Hepatocyte (in vitro differentiated cells): ENCODE results near the gene SLC26A1. TPM values are rescaled to one million over a fixed set of nuclear protein-coding genes. Genes with fewer than 3 reads are reported as not detected.

Experiments
- DNase-seq: peaks from one replicate; pipeline ENCODE4 v3.0.0-alpha.2; 2016; ENCODE audit warnings: low spot score
- H2AFZ ChIP-seq: fragments of 200-600 bp; sonication (generic); 2 replicates; pipeline ENCODE4 v1.6.0; 2016; ENCODE audit warnings: antibody characterized with exemption, mild to moderate bottlenecking
- H3K27ac ChIP-seq: fragments of 200-600 bp; sonication (generic); 2 replicates; pipeline ENCODE4 v1.5.1; 2016; ENCODE audit warnings: mild to moderate bottlenecking
- H3K27me3 ChIP-seq: fragments of 200-600 bp; sonication (generic); 2 replicates; pipeline ENCODE4 v1.6.1; 2016
- H3K36me3 ChIP-seq: fragments of 200-600 bp; sonication (generic); replicated peaks from 2 replicates; pipeline ENCODE4 v1.5.1; 2016; ENCODE audit warnings: low read depth; ENCODE audit not compliant: insufficient read depth
- H3K4me1 ChIP-seq: fragments of 200-600 bp; sonication (generic); 2 replicates; pipeline ENCODE4 v1.5.1; 2016; ENCODE audit warnings: mild to moderate bottlenecking, moderate library complexity; ENCODE audit not compliant: insufficient read depth
- H3K4me2 ChIP-seq: fragments of 200-600 bp; sonication (generic); 2 replicates; pipeline ENCODE4 v1.6.0; 2016
- H3K4me3 ChIP-seq: fragments of 200-600 bp; sonication (generic); 2 replicates; pipeline ENCODE4 v1.5.1; 2016; ENCODE audit warnings: mild to moderate bottlenecking
- H3K79me2 ChIP-seq: fragments of 200-600 bp; sonication (generic); 2 replicates; pipeline ENCODE4 v1.6.0; 2017; ENCODE audit warnings: mild to moderate bottlenecking
- H3K9me2 ChIP-seq: fragments of 200-600 bp; sonication (generic); replicated peaks from 2 replicates; pipeline ENCODE4 v1.6.0; 2017; ENCODE audit warnings: mild to moderate bottlenecking; ENCODE audit not compliant: insufficient read depth
- H3K9me3 ChIP-seq: fragments of 200-600 bp; sonication (generic); 2 replicates; pipeline ENCODE4 v1.5.1; 2016; ENCODE audit warnings: low read depth, mild to moderate bottlenecking
- H4K20me1 ChIP-seq: fragments of 200-600 bp; sonication (generic); 2 replicates; pipeline ENCODE4 v1.6.0; 2016; ENCODE audit warnings: mild to moderate bottlenecking; ENCODE audit not compliant: insufficient read depth, poor library complexity, severe bottlenecking
- EZH2 ChIP-seq: fragments of 200-600 bp; sonication (generic); IDR thresholded peaks from 2 replicates; pipeline ENCODE4 v1.6.1; 2016; ENCODE audit warnings: antibody characterized with exemption, mild to moderate bottlenecking, borderline replicate concordance
- EZH2phosphoT487 ChIP-seq: fragments of 200-600 bp; sonication (generic); IDR thresholded peaks from one replicate; pipeline ENCODE4 v1.6.1; 2018; ENCODE audit warnings: antibody characterized with exemption, mild to moderate bottlenecking, low read depth, moderate library complexity; ENCODE audit not compliant: unreplicated experiment, severe bottlenecking
- WGBS: methylation state at CpG from one replicate; pipeline ENCODE4 v1.1.6; 2016; ENCODE audit warnings: low lambda C conversion rate; ENCODE audit errors: missing lambda C conversion rate; 5-methylcytosine and 5-hydroxymethylcytosine counted together
- polyA plus RNA-seq: library from polyadenylated mRNA; unstranded; fragments of >200 nt; fragmentation: Nextera tagmentation; extraction: Ambion mirVana; gene quantifications from 2 replicates; pipeline ENCODE4 v1.2.1, GENCODE V29; 2016
- total RNA-seq: library from RNA; depleted of rRNA; stranded (reverse); fragments of >200 nt; gene quantifications from 2 replicates; pipeline ENCODE4 v1.2.3, GENCODE V29; 2014
- TF ChIP-seq, protein P1 (sequence below): fragments of 200-600 bp; sonication (generic); IDR thresholded peaks from 2 replicates; pipeline ENCODE4 v1.5.1; 2016; ENCODE audit warnings: antibody characterized with exemption, mild to moderate bottlenecking; ENCODE audit not compliant: poor library complexity

The SLC26A1 gene
- total and polyA plus RNA-seq, 2 experiments from 2014 or later: 9.0 to 12.6 TPM

DNA sequence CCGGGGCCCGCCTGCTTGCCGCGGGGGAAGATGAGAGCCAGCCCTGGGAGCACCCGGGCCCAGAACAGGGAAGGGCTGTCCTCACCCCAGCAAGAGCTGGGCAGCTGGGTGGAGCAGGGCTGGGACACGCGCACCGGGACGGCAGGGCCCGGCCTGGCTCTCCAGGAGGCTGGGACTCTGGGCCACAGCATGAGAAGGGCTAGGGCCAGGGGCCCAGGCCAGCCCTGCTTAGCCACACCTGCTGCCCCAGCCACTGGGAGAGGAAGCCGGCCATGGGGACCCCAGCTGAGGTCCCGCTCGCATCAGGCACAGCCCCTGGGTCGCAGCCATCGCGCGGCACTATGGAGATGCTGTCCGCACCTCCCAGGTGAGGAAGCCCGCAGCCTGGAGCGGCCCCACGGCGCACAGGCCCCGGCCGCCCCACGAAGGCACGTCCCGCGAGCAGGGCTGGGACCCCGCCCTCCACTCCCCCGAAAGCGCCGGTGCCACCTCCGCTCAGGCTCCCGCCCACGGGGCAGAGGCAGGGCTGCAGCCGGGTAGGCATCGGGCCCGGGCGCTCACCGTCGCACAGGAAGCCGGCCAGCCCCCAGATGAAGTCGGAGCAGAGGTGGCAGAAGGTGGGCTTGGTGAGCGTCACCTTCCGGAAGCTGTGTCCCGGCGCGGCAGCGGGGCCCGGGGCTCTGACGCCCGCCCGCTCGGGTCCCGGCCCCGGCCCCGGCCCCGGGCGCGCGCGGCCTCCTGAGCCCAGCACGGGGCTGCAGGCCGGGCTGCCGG lies 20.4 kb downstream of the SLC26A1 start:
- H3K4me3 ChIP-seq: peak overlapping the region; percentile 89
- H3K4me2 ChIP-seq: peak overlapping the region; percentile 99
- no peaks in the 10 kb centered on the region for H3K36me3 ChIP-seq
- peaks cover 15% of the 10 kb centered on the region for H3K4me1 ChIP-seq
- H2AFZ ChIP-seq: no peak overlapping the region
- peaks cover 13% of the 10 kb centered on the region for H3K79me2 ChIP-seq
- TF ChIP-seq EZH2 (no peak), EZH2phosphoT487 (no peak)
- TF ChIP-seq, protein P1, sequence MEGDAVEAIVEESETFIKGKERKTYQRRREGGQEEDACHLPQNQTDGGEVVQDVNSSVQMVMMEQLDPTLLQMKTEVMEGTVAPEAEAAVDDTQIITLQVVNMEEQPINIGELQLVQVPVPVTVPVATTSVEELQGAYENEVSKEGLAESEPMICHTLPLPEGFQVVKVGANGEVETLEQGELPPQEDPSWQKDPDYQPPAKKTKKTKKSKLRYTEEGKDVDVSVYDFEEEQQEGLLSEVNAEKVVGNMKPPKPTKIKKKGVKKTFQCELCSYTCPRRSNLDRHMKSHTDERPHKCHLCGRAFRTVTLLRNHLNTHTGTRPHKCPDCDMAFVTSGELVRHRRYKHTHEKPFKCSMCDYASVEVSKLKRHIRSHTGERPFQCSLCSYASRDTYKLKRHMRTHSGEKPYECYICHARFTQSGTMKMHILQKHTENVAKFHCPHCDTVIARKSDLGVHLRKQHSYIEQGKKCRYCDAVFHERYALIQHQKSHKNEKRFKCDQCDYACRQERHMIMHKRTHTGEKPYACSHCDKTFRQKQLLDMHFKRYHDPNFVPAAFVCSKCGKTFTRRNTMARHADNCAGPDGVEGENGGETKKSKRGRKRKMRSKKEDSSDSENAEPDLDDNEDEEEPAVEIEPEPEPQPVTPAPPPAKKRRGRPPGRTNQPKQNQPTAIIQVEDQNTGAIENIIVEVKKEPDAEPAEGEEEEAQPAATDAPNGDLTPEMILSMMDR: no peak
- no peak overlapping the region for H3K27ac ChIP-seq
- H4K20me1 ChIP-seq: no peaks in the 10 kb centered on the region
- 2% methylated on average over 34 of the region's 65 CpGs for WGBS
- DNase-seq: peak; percentile 57
- H3K9me3 ChIP-seq: no peaks in the 10 kb centered on the region
- no peaks in the 10 kb centered on the region for H3K27me3 ChIP-seq
- no peaks in the 10 kb centered on the region for H3K9me2 ChIP-seq

DNA sequence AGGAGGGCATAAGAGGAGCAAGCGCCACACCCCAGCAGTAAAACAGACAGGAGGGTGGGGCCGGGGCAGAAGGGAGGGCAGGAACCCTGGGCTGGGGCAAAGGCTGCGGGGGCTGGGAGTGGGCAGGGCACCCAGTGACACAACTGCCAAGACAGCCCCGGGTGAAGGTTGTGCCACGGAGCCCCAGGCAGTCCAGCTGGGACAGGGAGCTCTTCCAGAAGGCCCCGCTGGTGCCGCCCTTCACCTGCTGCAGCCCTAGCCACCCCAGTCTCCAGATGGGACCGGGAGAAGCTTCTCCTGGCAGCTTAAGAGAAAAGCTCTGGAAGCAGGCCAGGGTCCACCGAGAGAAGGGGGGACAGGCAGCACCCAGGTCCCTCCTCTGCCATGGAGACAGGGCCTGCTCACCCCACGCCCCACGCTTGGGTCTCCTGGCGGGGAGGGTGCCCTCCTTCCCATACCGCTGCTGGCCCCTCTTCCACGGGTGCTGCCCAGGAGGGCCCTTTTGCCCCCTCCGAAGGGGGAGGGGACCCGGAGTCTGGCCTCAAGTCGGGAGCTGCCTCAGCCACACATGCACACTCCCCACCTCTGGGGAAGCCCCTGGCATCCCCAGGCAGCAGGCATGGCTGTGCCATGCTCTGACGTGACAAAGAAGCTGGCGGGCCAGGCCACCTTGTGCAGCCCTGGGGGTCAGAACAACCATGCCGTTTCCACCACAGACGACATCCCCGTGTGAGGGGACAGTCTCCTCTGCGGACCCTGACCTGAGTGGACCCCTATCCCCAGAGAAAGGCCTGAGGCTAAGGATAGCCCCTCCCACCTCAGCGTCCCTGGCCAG lies 21.3 kb downstream of the SLC26A1 start:
- no peaks in the 10 kb centered on the region for H3K9me2 ChIP-seq
- no peaks in the 10 kb centered on the region for H3K9me3 ChIP-seq
- peaks cover 13% of the 10 kb centered on the region for H3K79me2 ChIP-seq
- H2AFZ ChIP-seq: no peak overlapping the region
- H3K27me3 ChIP-seq: no peaks in the 10 kb centered on the region
- TF ChIP-seq EZH2phosphoT487 (no peak), EZH2 (no peak)
- TF ChIP-seq, protein P1: no peak
- no peaks in the 10 kb centered on the region for H4K20me1 ChIP-seq
- no peak for DNase-seq
- 81% methylated on average over 20 of the region's 24 CpGs for WGBS
- H3K4me1 ChIP-seq: peaks cover 15% of the 10 kb centered on the region
- H3K27ac ChIP-seq: no peak overlapping the region
- H3K4me3 ChIP-seq: peak overlapping the region; percentile 89
- H3K4me2 ChIP-seq: peak overlapping the region; percentile 99
- H3K36me3 ChIP-seq: no peaks in the 10 kb centered on the region

DNA sequence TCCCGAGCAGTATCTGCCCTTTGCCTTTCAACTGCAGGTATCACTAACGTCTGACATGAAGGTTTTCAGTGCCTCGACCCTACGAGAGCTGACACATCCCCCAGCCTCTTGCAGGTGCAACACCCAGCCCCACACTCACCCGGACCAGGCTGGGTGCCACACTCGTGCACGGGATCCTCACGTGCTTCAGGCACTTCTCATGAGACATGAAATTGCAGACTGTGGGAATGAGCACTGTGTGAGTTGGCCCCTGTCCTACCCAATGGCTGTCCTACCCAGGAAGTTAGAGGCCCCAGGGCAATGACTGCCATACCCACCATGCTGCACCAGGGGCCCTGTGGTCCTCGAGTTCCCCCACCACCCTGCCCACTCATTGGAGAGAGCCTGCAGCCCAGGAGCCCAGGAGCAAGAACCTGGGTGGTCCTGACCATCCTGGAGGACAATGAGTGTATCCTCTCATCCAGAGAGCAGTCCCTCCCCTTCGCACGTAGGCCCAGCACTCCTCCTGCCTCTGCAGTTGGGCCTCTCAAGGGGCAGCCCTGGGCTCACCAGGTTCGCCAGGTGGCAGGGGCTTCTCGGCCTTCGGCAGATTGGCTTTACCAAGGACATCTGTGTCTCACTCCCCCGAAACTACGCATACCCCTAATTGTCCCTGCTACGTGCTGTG lies 22.2 kb downstream of the SLC26A1 start:
- Histone ChIP-seq H3K9me3 (no peaks in the 10 kb centered on the region), H3K4me2 (peak overlapping the region; percentile 99), H3K27ac (no peak overlapping the region), H3K36me3 (no peaks in the 10 kb centered on the region), H3K27me3 (no peaks in the 10 kb centered on the region), H2AFZ (no peak overlapping the region), H3K4me3 (no peak overlapping the region), H3K9me2 (no peaks in the 10 kb centered on the region), H4K20me1 (no peaks in the 10 kb centered on the region), H3K4me1 (peaks cover 15% of the 10 kb centered on the region), H3K79me2 (peaks cover 13% of the 10 kb centered on the region)
- WGBS: 86% methylated on average over 17 of the region's 17 CpGs
- DNase-seq: no peak
- TF ChIP-seq EZH2phosphoT487 (no peak), EZH2 (no peak)
- TF ChIP-seq, protein P1: no peak
